OCI-LY7 (cell line): ENCODE data around the gene ESYT2. TPM values are rescaled to one million over a fixed set of nuclear protein-coding genes. Genes with fewer than 3 reads are reported as not detected.

ENCODE experiments used
- BruUV-seq: library from RNA; stranded (reverse); fragments of 400-500 nt; replicated peaks from 2 replicates; lab custom pipeline; 2021; lab: Mats Ljungman, UMichigan
- CTCF ChIA-PET: fragments of 300-600 bp; sonication (Branson Sonifier 250); formaldehyde crosslinking; loops from one replicate; lab custom pipeline; 2022; ENCODE audit warnings: antibody characterized with exemption; ENCODE audit not compliant: unreplicated experiment; lab: Charles Lee
- POLR2A ChIA-PET: fragments of 300-600 bp; sonication (Branson Sonifier 250); formaldehyde crosslinking; loops from one replicate; lab custom pipeline; 2022; ENCODE audit warnings: antibody characterized with exemption; lab: Charles Lee
- DNase-seq: peaks from one replicate; pipeline ENCODE4 v3.0.0-alpha.2; 2015; ENCODE audit warnings: low spot score
- H2AFZ ChIP-seq: fragments of 200-600 bp; sonication (generic), shearing (Covaris generic); 2 replicates; pipeline ENCODE4 v1.6.1; 2014; ENCODE audit warnings: mild to moderate bottlenecking, antibody characterized with exemption, low read length, moderate library complexity
- H3K27ac ChIP-seq: fragments of 200-600 bp; sonication (generic); 2 replicates; pipeline ENCODE4 v1.5.1; 2014; ENCODE audit warnings: mixed run types, low read depth, mild to moderate bottlenecking, moderate library complexity, low read length, inconsistent platforms; ENCODE audit not compliant: poor library complexity, severe bottlenecking
- H3K36me3 ChIP-seq: fragments of 200-600 bp; sonication (generic); 2 replicates; pipeline ENCODE4 v1.6.1; 2014; ENCODE audit warnings: mild to moderate bottlenecking, antibody characterized with exemption, low read length, moderate library complexity, mixed read lengths; ENCODE audit not compliant: insufficient read depth
- H3K4me1 ChIP-seq: fragments of 200-600 bp; sonication (generic); 2 replicates; pipeline ENCODE4 v1.5.1; 2014; ENCODE audit warnings: mild to moderate bottlenecking, low read length; ENCODE audit not compliant: insufficient read depth, poor library complexity, severe bottlenecking
- H3K4me2 ChIP-seq: fragments of 200-600 bp; sonication (generic); 2 replicates; pipeline ENCODE4 v1.6.1; 2014; ENCODE audit warnings: mild to moderate bottlenecking, low read length
- H3K4me3 ChIP-seq: fragments of 200-600 bp; sonication (generic); 2 replicates; pipeline ENCODE4 v1.5.1; 2014; ENCODE audit warnings: mild to moderate bottlenecking, low read depth, low read length; ENCODE audit not compliant: poor library complexity, severe bottlenecking
- H3K79me2 ChIP-seq: fragments of 200-600 bp; sonication (generic); 2 replicates; pipeline ENCODE4 v1.6.1; 2016; ENCODE audit warnings: low read depth, mild to moderate bottlenecking, low read length, moderate library complexity, mixed read lengths; ENCODE audit not compliant: insufficient read depth
- H3K9me2 ChIP-seq: fragments of 200-600 bp; sonication (generic); 2 replicates; pipeline ENCODE4 v1.6.1; 2016; ENCODE audit warnings: mild to moderate bottlenecking, low read length, mixed read lengths; ENCODE audit not compliant: insufficient read depth
- H3K9me3 ChIP-seq: fragments of 200-600 bp; sonication (generic); 2 replicates; pipeline ENCODE4 v1.6.1; 2014; ENCODE audit warnings: mild to moderate bottlenecking, mixed run types, low read length, mixed read lengths
- H4K20me1 ChIP-seq: fragments of 200-600 bp; sonication (generic); 2 replicates; pipeline ENCODE4 v1.6.1; 2014; ENCODE audit warnings: mild to moderate bottlenecking, antibody characterized with exemption, low read length, moderate library complexity, mixed read lengths; ENCODE audit not compliant: insufficient read depth
- EZH2phosphoT487 ChIP-seq: fragments of 200-600 bp; sonication (generic); IDR thresholded peaks from 2 replicates; pipeline ENCODE4 v1.6.1; 2018; ENCODE audit warnings: low read depth, borderline replicate concordance, mild to moderate bottlenecking, mixed run types, antibody characterized with exemption, low read length, moderate library complexity, mixed read lengths
- intact Hi-C: fragments of 100-400 bp; cut with micrococcal nuclease; formaldehyde crosslinking; loops from one replicate; pipeline ENCODE4 v1.10.0; 2022; ENCODE audit not compliant: unreplicated experiment
- total RNA-seq, 2 experiments: library from RNA; depleted of rRNA in 1 of 2; stranded (reverse); fragments of >200 nt in 1 of 2; shearing (Covaris generic) in 1 of 2; gene quantifications; 2 replicates each; pipeline ENCODE4 v1.2.3, GENCODE V29; 2014 to 2022
- TF ChIP-seq, protein P1 (sequence below): fragments of 200-600 bp; sonication (generic); conservative IDR thresholded peaks from 2 replicates; pipeline ENCODE4 v1.5.1; 2014; ENCODE audit warnings: mild to moderate bottlenecking, antibody characterized with exemption, low read length, moderate library complexity, mixed read lengths

Gene ESYT2
- total RNA-seq, 2 experiments from 2014 or later: 24.2 to 33.7 TPM

DNA sequence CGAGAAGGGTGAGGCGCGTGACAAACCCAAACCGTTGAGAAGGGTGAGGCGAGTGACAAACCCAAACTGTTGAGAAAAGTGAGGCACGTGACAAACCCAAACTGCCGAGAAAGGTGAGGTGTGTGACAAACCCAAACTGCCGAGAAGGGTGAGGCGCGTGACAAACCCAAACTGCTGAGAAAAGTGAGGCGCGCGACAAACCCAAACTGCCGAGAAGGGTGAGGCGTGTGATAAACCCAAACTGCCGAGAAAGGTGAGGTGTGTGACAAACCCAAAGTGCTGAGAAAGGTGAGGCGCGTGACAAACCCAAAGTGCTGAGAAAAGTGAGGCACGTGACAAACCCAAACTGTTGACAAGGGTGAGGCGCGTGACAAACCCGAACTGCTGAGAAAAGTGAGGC is 25.0 kb downstream of the ESYT2 start:
- H3K36me3 ChIP-seq: peaks cover 31% of the 10 kb centered on the region
- no peak overlapping the region for H3K4me2 ChIP-seq
- BruUV-seq: no TSS peak
- H3K4me1 ChIP-seq: no peaks in the 10 kb centered on the region
- no peaks in the 10 kb centered on the region for H3K9me2 ChIP-seq
- H3K9me3 ChIP-seq: peaks cover 38% of the 10 kb centered on the region
- no peak overlapping the region for H2AFZ ChIP-seq
- ChIA-PET POLR2A (interaction anchor here (1.2 kb wide), 1 partner anchor 28 kb away, joined by 3 read pairs; no protein-coding TSS in a partner anchor), CTCF (no interaction called here)
- H3K4me3 ChIP-seq: no peak overlapping the region
- peaks cover 5% of the 10 kb centered on the region; the same call in 1 of the 2 replicates for H3K79me2 ChIP-seq
- intact Hi-C loops: no loop called here
- no peak overlapping the region for H3K27ac ChIP-seq
- TF ChIP-seq, protein P1, sequence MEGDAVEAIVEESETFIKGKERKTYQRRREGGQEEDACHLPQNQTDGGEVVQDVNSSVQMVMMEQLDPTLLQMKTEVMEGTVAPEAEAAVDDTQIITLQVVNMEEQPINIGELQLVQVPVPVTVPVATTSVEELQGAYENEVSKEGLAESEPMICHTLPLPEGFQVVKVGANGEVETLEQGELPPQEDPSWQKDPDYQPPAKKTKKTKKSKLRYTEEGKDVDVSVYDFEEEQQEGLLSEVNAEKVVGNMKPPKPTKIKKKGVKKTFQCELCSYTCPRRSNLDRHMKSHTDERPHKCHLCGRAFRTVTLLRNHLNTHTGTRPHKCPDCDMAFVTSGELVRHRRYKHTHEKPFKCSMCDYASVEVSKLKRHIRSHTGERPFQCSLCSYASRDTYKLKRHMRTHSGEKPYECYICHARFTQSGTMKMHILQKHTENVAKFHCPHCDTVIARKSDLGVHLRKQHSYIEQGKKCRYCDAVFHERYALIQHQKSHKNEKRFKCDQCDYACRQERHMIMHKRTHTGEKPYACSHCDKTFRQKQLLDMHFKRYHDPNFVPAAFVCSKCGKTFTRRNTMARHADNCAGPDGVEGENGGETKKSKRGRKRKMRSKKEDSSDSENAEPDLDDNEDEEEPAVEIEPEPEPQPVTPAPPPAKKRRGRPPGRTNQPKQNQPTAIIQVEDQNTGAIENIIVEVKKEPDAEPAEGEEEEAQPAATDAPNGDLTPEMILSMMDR: no peak
- no peaks in the 10 kb centered on the region for H4K20me1 ChIP-seq
- DNase-seq: no peak

DNA sequence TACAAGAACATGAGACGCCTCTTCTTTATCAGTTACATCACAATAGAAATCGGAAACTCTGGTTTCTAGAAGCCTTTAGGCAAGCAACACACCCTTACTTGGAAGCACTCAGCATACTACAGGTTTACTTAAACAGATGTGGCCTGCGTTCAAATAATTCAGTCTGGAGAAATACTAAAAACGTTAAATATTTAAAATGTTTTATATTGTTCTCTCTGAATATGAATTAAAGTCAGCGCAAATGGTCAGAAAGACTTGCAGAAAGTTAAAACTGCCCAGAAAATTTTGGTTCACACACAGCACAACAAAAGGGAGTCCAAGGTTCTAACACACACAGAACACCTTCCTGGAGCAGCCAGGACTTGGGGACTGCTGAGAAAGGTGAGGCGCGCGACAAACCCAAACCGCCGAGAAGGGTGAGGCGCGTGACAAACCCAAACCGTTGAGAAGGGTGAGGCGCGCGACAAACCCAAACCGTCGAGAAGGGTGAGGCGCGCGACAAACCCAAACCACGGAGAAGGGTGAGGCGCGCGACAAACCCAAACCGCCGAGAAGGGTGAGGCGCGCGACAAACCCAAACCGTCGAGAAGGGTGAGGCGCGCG is 25.8 kb downstream of the ESYT2 start:
- Histone ChIP-seq H4K20me1 (no peaks in the 10 kb centered on the region), H3K9me3 (peaks cover 38% of the 10 kb centered on the region), H2AFZ (no peak overlapping the region), H3K9me2 (no peaks in the 10 kb centered on the region), H3K4me2 (no peak overlapping the region), H3K36me3 (peaks cover 31% of the 10 kb centered on the region), H3K27ac (no peak overlapping the region), H3K4me3 (no peak overlapping the region), H3K4me1 (no peaks in the 10 kb centered on the region), H3K79me2 (peaks cover 5% of the 10 kb centered on the region; the same call in 1 of the 2 replicates)
- no peak for TF ChIP-seq EZH2phosphoT487
- TF ChIP-seq, protein P1: no peak
- ChIA-PET CTCF (no interaction called here), POLR2A (no interaction called here)
- BruUV-seq: no TSS peak
- intact Hi-C loops: no loop called here
- no peak for DNase-seq

DNA sequence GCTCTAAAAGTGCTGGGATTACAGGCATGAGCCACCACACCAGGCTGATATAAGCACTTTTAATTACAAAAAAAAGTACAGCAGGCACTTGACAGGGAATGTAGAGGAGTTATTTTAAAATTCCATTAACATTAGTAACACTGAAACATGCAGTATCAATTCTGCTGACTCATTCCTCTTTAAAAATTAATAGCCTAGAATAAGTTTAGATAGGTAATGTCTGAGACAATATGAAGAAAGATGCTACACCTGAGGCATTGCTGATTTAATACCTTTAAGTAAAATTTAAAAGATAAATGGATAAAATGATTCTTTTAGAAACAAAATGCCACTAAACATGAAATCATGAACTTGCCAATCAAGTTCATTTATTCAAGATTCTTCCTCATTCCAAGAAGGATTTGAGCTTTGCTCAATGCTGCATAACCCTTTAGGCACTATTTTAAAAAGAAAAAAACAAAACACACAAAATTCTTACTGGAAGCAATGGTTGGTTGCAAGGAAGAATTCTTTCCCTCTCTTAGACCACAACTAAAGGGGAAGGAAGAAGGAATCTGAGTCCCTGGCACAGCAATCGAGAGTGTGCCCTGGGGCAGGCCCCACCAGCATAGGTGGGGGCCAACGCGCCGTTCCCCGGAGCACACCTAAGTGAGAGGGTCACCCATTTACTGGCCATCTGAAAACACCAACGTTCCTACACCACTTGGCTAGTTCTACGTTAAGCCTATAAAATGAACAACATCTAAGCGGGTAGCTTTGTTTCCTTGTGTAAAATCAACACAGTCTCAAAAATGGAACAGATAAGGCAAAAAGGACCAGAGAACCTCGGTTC is 26.6 kb downstream of the ESYT2 start:
- no peaks in the 10 kb centered on the region for H3K4me1 ChIP-seq
- DNase-seq: no peak
- H3K4me2 ChIP-seq: no peak overlapping the region
- no peak overlapping the region for H3K4me3 ChIP-seq
- peaks cover 32% of the 10 kb centered on the region for H3K9me3 ChIP-seq
- H2AFZ ChIP-seq: no peak overlapping the region
- peaks cover 5% of the 10 kb centered on the region; the same call in 1 of the 2 replicates for H3K79me2 ChIP-seq
- TF ChIP-seq, protein P1: no peak
- TF ChIP-seq EZH2phosphoT487: no peak
- no peak overlapping the region for H3K27ac ChIP-seq
- H4K20me1 ChIP-seq: no peaks in the 10 kb centered on the region
- no TSS peak for BruUV-seq
- POLR2A ChIA-PET: no interaction called here
- CTCF ChIA-PET: no interaction called here
- H3K9me2 ChIP-seq: no peaks in the 10 kb centered on the region
- peaks cover 27% of the 10 kb centered on the region for H3K36me3 ChIP-seq
- intact Hi-C loops: no loop called here
